Medulla oblongata (tissue), 1 donor: ENCODE results near the gene SLC44A4.
A peak's percentile ranks its signal among the peaks of the same experiment; 100 is the strongest.
"Not testable (repeated sequence)": the region's sequence is repeated elsewhere in the genome, so short reads cannot be mapped to it uniquely, and the experiment has no call there.

Experiments
- DNase-seq: peaks from one replicate; pipeline ENCODE4 v3.0.0-alpha.2; 2015; ENCODE audit errors: extremely low spot score

SLC44A4 gene

GRCh38 chr6:31829633-31830283 lies 49.0 kb downstream of the SLC44A4 start:
- peak; percentile 84 for DNase-seq

GRCh38 chr6:31827286-31828079 lies 51.3 kb downstream of the SLC44A4 start, which contains the start of gene HSPA1B:
Gene HSPA1B, plus strand, starts transcription at chr6:31827738. Its CDS starts 213 bp downstream, at chr6:31827951.
- peak; percentile 99 for DNase-seq

- no peak for DNase-seq
Observed at GRCh38 chr6:31826793-31827285, 52.0 kb downstream of the SLC44A4 start.

- DNase-seq = no peak
Observed at GRCh38 chr6:31825553-31825952, 53.2 kb downstream of the SLC44A4 start.

- DNase-seq = peak; percentile 46
Observed at GRCh38 chr6:31823592-31824196, 55.1 kb downstream of the SLC44A4 start.

- DNase-seq = peak; percentile 97
Observed at GRCh38 chr6:31822036-31822821, 56.6 kb downstream of the SLC44A4 start.

GRCh38 chr6:31821301-31822035 lies 57.3 kb downstream of the SLC44A4 start:
- peak; percentile 81 for DNase-seq

GRCh38 chr6:31820399-31820798 lies 58.4 kb downstream of the SLC44A4 start:
- DNase-seq = not testable (repeated sequence)

- peak; percentile 19 for DNase-seq
Observed at GRCh38 chr6:31819871-31820299, 58.9 kb downstream of the SLC44A4 start.

GRCh38 chr6:31817929-31818511 lies 60.8 kb downstream of the SLC44A4 start:
- peak; percentile 85 for DNase-seq

GRCh38 chr6:31817133-31817928 lies 61.5 kb downstream of the SLC44A4 start:
- DNase-seq = peak; percentile 81

GRCh38 chr6:31815025-31815838 lies 63.6 kb downstream of the SLC44A4 start, which contains the start of the genes HSPA1A and HSPA1L:
Gene HSPA1A, plus strand, starts transcription at chr6:31815543. Its CDS starts 214 bp downstream, at chr6:31815757.
Gene HSPA1L, minus strand, starts transcription at chr6:31815283. Its CDS starts 3,311 bp downstream, at chr6:31811972.
- DNase-seq = peak; percentile 99

GRCh38 chr6:31814677-31815024 lies 64.1 kb downstream of the SLC44A4 start:
- DNase-seq = peak; percentile 99

- DNase-seq = no peak
Observed at GRCh38 chr6:31813465-31813849, 65.3 kb downstream of the SLC44A4 start.
